Sigmoid colon (tissue), 7 donors: ENCODE measurements around the gene CITED1. TPM values are rescaled to one million over a fixed set of nuclear protein-coding genes. Genes with fewer than 3 reads are reported as not detected.

Experiments
- DNase-seq: peaks from one replicate; pipeline ENCODE4 v3.0.0-alpha.2; 2019
- H3K27ac ChIP-seq, 4 donors: fragments of 200-600 bp; sonication (generic); one replicate each; pipeline ENCODE4 v1.5.1; 2016 to 2019; ENCODE audit warnings: mild to moderate bottlenecking in 1 of 4
- H3K27me3 ChIP-seq, 3 donors: fragments of 200-600 bp; sonication (generic); one replicate each; pipeline ENCODE4 v1.5.1; 2019; ENCODE audit warnings: mild to moderate bottlenecking in 1 of 3
- H3K36me3 ChIP-seq, 4 donors: fragments of 200-600 bp; sonication (generic); one replicate each; pipeline ENCODE4 v1.5.1; 2016 to 2019
- H3K4me1 ChIP-seq, 4 donors: fragments of 200-600 bp; sonication (generic); one replicate each; pipeline ENCODE4 v1.5.1; 2017 to 2019
- H3K4me3 ChIP-seq, 4 donors: fragments of 200-600 bp; sonication (generic); one replicate each; pipeline ENCODE4 v1.5.1; 2017 to 2019; ENCODE audit warnings: mild to moderate bottlenecking in 2 of 4, moderate library complexity in 1 of 4
- H3K9me3 ChIP-seq, 4 donors: fragments of 200-600 bp in 3 of 4; sonication (generic) in 3 of 4; one replicate each; pipeline versions ENCODE4 v1.5.1 to v1.6.1; 2013 to 2019
- CTCF ChIP-seq, 4 experiments: fragments of 450-650 bp in 3 of 4; fragments of 200-600 bp in 1 of 4; IDR thresholded peaks; one replicate each; pipeline ENCODE4 v1.5.1; 2016 to 2019; ENCODE audit warnings: antibody characterized with exemption in 4 of 4, mild to moderate bottlenecking in 3 of 4, moderate library complexity in 2 of 4
- EP300 ChIP-seq, 4 donors: sonication (generic); formaldehyde crosslinking; IDR thresholded peaks; one replicate each; pipeline ENCODE4 v1.6.1; 2017; ENCODE audit warnings: antibody characterized with exemption in 4 of 4
- POLR2A ChIP-seq, 2 donors: fragments of 450-650 bp; IDR thresholded peaks; one replicate each; pipeline ENCODE4 v1.6.1; 2016; ENCODE audit warnings: antibody characterized with exemption in 2 of 2, mild to moderate bottlenecking in 2 of 2, moderate library complexity in 2 of 2
- POLR2AphosphoS5 ChIP-seq, 4 donors: sonication (generic); formaldehyde crosslinking; IDR thresholded peaks; one replicate each; pipeline ENCODE4 v1.6.1; 2017; ENCODE audit warnings: antibody characterized with exemption in 4 of 4
- intact Hi-C: fragments of 100-400 bp; cut with DNase I; formaldehyde crosslinking; loops from one replicate; pipeline ENCODE4 v1.15.1; 2023
- polyA plus RNA-seq, 3 donors: library from polyadenylated mRNA; stranded (reverse); fragments of 200-250 nt; gene quantifications; one replicate each; pipeline ENCODE4 v1.2.3, GENCODE V29; 2013
- small RNA-seq, 3 donors: library from RNA; depleted of rRNA; stranded (forward); fragments of <200 nt; gene quantifications; one replicate each; pipeline ENCODE3, GENCODE V24; 2016
- total RNA-seq, 4 donors: library from RNA; depleted of rRNA; stranded (reverse); fragments of >200 nt; gene quantifications; one replicate each; pipeline ENCODE4 v1.1.0, GENCODE V29; 2016
- donor health status: healthy with polysubstance abuse.
- donor health status: Bipolar disorder and iron deficiency.
- donor health status: healthy.

Gene CITED1
- total and polyA plus RNA-seq, 7 donors: 0.52 to 2.4 (median 0.99) TPM; not detected in 4

GRCh38 chrX:72253686-72254085 is 52.0 kb downstream of the CITED1 start:
- no peak for TF ChIP-seq CTCF (IDR thresholded peaks at IDR 0.05)
- no peak for TF ChIP-seq POLR2AphosphoS5 (IDR thresholded peaks at IDR 0.05)
- TF ChIP-seq POLR2A (IDR thresholded peaks at IDR 0.05): no peak
- no peak for TF ChIP-seq EP300 (IDR thresholded peaks at IDR 0.05)
- H3K9me3 ChIP-seq: no peaks in the 10 kb centered on the region
- no peak for DNase-seq
- no peaks in the 10 kb centered on the region for H3K4me1 ChIP-seq
- H3K27me3 ChIP-seq: peaks cover 0 to 3% (median 0%) of the 10 kb centered on the region in 3 donors
- no peak overlapping the region for H3K27ac ChIP-seq
- intact Hi-C loops: loop anchor here (10.0 kb wide), 1 partner anchor 1139 kb away; the partner anchor contains the start of genes IL2RG and MED12
- H3K36me3 ChIP-seq: no peaks in the 10 kb centered on the region
- H3K4me3 ChIP-seq: no peak overlapping the region

Small RNA genes within 50 kb of the gene (small RNA-seq; reads per million reads assigned to genes)
- 0 reads per million in 3 donors for gene RF00019

Other genes starting within 250 kb of the CITED1 start
- gene RTL5, start 174.0 kb downstream of the CITED1 start, total RNA-seq: 1 to 10 TPM; 2.7 to 7.5 (median 4.8) TPM
- gene RTL5, start 174.0 kb downstream of the CITED1 start, polyA plus RNA-seq: 1 to 10 TPM in 2 of 3 donors, under 1 TPM in 1; 0.46 to 1.8 (median 1.6) TPM
- 10 to 100 TPM in 1 of 4 donors, 1 to 10 TPM in 3; 6.9 to 15.3 (median 8.3) TPM for gene PIN4, start 124.2 kb downstream of the CITED1 start, total RNA-seq
- gene PIN4, start 124.2 kb downstream of the CITED1 start, polyA plus RNA-seq: 10 to 100 TPM; 15.0 to 26.8 (median 20.9) TPM
- under 1 TPM in 2 of 4 donors, not detected in 2; under 0.01 to 0.16 TPM for gene ERCC6L, start 66.9 kb downstream of the CITED1 start, total RNA-seq
- 1 to 10 TPM in 1 of 3 donors, under 1 TPM in 1, not detected in 1; 0.23 to 2.4 TPM for gene ERCC6L, start 66.9 kb downstream of the CITED1 start, polyA plus RNA-seq
- 1,000 to 10,000 TPM in 3 of 4 donors, 100 to 1,000 TPM in 1; 842 to 1,555 (median 1,107) TPM for gene RPS4X, start 28.7 kb downstream of the CITED1 start, total RNA-seq
- gene RPS4X, start 28.7 kb downstream of the CITED1 start, polyA plus RNA-seq: 1,000 to 10,000 TPM; 1,029 to 2,141 (median 1,186) TPM